GM19240 (cell line): ENCODE results near the gene SHISA8.
"Not testable (repeated sequence)": the region's sequence is repeated elsewhere in the genome, so short reads cannot be mapped to it uniquely, and the experiment has no call there.

Source experiments
- DNase-seq: peaks from one replicate; pipeline ENCODE4 v3.0.0; 2011; ENCODE audit warnings: low spot score; ENCODE audit not compliant: insufficient read length

The SHISA8 gene

DNA sequence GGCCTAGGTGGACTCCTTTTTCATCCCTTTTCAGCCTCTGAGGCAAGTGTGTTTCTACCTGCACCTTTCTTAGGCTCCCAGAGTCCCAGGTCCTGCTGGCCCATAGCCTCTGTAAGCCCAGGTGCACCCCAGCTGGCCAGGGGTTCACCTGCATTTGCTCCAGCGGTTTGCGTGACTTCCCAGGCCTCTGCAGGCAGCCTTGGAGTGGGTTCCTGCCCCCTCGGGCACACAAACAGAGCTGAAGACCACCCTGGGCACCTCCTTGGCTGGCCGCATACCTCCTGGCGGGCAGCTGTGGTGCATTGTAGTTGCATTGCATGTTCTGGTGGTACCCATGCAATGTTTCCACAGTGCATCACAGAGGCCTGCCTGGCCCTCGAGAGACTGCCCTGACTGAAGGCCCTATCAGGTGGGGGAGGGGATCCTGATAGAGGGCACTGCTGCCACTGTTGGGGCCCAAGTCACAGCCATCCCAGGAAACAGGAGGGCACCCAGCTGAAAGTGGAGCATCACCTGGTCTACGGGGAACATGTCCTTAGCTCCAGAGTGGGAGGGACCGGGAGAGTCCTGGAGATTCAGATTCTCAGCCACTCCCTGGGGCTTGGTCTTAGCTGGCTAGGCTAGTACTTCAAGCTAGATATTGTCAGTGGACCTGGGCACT is 14.1 kb downstream of the SHISA8 start:
- no peak for DNase-seq

DNA sequence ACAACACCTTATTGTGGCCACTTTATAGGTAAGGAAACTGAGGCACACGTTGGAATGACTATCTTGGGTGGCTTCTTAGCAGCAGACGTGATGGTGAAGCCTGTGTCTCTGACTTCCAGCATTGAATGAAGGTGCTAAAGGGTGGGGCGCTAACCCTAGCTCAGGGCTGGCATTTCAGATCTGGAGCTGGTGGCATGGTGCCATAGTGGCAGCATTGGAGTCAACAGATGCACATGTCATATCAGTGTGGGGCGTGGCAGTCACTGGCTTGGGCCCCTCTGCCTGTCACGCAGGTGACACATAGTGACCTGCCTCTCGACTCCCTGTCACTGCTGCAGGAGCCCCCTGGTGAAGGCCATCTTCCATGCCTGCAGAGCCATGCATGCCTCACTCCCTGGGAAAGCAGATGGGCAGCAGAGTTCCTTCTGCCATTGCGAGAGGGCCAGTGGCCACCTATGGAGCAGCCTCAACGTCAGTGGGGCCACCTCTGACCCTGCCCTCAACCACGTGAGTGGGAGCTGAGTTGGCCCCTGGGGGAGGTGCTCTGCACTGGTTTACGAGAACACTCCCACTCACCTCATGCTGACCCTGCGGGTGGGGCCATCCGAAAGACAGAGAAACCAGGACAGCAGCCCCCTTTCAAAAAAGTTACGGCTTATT is 14.8 kb downstream of the SHISA8 start:
- no peak for DNase-seq

DNA sequence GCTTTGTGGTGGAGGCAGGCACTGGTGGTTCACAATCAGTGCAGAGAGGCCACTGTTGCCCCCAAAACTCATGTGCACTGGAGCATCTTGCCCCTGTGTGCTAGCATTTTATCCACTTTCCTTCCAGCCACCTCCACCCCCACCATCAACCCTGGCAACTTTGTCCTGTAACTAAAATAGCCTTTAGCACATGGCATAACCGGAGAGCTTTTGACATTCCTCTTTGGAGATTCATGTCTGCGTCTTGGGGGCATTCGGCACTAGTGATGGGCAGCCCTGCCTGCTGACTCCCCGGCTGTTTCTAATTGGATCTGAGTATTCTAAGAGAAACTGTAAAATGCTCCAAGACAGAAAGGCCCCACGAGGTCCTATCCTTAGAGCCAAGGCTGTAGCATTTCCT is 15.8 kb downstream of the SHISA8 start:
- DNase-seq, result no peak

DNA sequence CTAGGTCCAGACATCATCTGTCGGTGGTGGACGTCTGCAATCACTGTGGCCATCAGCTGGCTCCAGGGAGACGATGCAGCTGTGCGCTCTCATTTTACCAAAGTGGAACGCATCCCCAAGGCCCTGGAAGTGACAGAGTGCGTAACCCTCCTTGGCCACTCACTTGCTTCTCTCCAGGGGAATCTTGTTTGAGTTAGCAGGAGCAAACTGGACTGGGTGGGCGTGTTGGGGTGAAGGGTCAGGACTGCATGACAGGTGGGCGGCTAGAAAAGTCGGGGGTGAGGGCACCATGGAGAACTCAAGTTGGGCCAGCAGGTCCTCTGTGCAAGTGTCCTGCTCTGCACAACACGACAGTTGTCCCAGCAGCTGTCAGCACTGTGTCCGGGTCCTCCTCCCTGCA is 16.2 kb downstream of the SHISA8 start:
- DNase-seq, result no peak

DNA sequence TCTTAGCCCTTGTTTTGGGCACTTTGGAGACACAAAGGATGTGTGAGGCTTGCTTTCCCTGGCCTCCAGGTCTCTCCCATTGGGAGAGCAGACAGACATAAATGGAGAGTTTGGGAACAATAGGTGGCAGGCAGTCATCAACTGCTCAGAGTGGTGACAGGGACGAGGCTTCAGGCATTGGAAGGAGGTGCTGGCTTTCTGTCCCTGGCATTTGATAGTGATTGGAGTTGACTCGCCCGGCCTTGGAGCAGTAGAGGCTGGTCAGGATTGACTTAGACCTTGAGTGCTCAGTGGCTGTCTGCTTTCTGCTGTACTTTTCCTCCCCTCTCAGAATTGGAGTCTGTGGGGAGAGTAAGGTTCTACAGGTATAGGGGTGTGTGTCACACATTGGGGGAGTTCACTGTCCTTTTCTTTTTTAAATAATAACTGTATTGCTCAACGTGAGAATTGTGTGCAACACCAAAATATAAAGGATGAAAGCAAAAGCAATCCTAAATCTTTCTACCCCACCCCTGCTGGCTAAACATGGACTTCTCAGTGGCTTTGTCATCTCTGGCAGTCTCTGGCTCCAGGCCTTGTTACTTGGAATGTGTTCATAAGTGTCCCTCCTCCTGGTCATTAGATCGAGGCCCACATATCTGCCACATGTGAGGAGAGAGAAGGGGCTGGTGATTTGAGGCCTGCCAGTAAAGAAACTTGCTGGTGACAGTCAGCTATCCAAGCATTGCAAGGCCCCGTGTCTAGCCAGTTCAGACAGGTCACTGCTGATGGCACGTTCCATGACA is 21.1 kb downstream of the SHISA8 start:
- no peak for DNase-seq

DNA sequence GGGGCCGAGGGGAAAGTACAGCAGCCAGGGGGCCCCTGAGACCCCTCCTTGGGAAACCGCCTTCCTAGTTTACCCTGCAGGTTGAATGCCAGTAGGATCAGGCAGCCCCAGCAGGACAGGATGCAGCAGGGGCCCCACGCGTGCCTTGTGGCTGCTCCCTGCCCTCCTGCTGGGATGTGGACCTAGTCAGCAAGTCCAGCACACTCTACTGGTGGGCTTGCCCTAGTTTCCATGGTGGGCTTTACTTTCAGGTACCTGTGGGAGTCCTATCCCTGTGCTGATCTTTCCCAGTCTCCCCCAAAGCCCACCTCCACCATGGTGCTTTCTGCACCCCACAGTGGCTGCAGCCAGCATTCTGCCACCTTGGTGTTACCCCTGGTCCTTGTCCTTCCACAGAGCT is 22.2 kb downstream of the SHISA8 start:
- DNase-seq, result no peak

DNA sequence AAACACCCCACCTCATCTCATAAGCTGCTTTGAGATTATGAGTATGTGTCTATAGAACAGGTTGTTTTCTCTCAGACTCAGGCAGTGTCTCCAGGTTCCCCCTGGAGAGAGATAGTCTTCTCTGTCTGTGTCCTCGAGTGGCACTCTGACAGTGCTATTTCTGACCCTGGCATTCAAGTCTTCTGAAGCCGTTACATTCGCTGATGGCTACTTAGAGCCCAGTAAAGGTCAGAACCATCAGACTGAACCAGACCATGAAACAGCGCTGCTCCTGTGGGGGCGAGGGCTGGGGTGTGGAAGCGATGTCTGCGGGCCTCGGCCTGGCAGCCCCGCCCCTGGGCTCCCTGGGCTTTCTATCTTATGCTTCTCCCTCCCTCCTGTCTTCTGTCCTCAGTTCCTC is 23.5 kb downstream of the SHISA8 start:
- DNase-seq, result no peak

DNA sequence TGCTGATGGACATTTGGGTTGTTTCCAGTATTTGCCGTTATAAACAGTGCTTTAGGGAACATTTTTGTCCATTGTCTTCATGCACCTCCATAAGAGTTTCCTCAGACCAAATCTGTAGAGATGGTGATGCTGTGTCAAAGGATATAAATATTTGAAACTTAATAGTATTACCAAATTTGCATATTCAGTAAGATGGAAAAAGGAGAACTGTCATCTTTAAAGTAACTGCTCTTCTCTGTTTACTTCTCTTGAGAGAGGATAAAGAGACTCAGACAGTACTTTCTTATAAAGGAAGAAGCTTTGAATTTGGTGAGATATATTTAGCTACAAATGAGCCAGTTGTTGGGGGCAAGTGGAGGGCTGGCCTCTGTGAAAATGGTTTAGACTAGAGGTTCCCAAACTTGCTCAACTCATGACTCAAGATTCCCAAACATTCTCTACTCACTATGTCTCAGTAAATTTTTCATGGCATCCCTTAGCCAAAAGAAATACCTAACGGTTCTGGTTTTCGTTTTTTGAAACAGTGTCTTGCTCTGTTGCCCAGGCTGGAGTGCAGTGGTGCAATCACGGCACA is 26.2 kb downstream of the SHISA8 start:
- DNase-seq, result no peak

DNA sequence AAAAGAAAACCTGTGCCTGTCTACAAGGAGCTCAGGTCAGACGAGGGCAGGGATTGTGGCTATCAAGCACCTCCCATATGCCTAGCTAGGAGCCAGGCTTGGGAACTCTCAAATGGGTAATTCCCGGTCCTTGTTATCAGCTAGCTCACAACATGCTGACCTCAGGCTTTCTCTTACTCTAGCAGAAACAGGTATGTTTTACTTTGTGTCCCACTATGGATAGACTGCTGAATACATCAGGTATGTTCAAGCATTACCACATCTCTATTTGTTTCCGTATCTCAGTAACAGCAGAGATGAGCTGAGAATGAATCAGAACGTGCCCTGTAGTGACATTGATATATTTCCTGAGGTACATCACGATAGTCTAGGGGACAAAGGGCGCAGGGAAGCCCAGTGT is 29.4 kb downstream of the SHISA8 start:
- no peak for DNase-seq

DNA sequence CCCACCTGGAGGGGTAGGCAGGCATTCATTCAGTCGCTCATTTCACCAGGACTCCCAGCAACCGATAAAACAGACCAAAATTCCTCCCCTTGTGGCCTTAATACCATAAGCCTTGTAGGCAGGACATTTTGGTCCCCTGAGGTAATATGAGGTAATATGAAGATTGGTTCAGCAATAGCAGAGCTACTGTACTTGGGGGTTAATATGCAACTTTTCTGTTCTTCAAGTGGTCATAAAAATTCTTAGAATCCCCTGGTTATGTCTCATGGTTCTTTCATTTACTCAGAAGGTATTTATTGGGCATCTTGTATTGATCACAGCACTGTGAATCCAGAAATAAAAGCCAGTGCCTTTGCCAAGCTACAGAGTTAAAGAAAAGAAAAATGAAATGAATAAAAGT is 29.8 kb downstream of the SHISA8 start:
- DNase-seq, result no peak

DNA sequence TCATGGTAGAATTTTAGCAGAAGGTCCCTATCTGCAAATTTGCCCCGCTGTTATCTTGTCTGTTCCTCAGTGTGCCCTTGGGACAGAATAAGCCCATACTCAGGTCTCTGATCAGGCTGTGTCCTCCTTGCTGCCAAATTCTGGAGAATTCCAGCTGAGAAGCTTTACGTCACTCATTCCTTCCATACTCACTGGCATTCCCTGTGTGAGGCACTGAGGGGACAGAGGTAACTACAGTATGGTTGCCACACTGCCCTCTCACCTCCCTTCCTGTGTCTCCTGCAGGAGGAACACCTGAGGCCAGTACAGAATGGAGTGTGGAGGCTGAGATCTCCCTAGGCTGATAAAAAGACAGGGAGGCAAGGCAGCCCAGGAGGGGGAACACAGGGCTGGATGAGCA is 31.5 kb downstream of the SHISA8 start:
- no peak for DNase-seq

DNA sequence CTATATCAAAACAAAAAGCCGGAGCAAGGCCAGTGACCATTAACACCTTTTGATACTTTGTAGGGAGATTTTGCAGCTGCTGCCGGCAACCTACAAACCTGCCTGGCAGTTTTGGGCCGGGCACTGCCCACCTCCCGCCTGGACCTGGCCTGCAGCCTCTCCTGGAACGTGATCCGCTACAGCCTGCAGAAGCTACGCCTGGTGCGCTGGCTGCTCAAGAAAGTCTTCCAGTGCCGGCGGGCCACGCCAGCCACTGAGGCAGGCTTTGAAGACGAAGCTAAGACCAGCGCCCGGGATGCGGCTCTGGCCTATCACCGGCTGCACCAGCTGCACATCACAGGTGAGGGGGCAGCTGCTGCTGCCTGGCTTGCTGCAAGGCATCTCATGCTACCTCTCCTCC is 34.2 kb downstream of the SHISA8 start:
- no peak for DNase-seq

DNA sequence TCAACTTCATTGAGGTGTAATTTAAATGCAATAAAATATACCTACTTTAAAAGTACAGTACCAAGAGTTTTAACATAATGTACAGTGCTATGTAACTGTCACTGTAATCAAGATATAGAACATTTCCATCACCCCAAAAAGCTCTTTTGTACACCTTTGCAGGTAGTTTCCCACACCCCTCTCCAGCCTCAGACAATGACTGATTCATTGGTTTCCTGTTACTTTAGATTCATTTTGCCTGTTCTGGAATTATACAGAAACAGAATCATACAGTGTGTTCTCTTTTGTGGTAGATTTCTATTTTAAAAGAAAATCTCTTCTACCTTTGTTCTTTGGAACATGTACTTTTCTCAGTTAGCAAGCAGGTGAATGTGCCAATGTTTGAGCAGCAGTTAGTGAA is 38.2 kb downstream of the SHISA8 start:
- DNase-seq, result no peak

DNA sequence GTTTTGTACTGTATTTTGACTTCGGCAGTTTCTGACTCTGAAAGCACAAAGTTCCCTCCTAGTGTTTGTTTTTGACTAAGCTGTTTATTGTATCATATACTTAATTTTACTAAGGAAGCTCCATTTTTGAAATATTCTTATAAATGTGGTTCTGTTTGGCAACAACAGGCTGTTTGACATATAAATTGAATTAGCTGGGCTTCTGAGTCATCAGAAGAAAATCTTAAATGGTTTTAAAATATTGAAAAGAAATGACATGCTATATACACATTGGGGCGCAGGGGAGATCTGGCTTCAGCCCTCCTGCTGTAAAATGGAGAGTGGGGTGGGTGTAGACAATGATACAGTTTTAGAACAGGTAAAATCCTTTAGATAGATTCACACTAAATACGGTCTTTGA is 38.6 kb downstream of the SHISA8 start:
- no peak for DNase-seq

DNA sequence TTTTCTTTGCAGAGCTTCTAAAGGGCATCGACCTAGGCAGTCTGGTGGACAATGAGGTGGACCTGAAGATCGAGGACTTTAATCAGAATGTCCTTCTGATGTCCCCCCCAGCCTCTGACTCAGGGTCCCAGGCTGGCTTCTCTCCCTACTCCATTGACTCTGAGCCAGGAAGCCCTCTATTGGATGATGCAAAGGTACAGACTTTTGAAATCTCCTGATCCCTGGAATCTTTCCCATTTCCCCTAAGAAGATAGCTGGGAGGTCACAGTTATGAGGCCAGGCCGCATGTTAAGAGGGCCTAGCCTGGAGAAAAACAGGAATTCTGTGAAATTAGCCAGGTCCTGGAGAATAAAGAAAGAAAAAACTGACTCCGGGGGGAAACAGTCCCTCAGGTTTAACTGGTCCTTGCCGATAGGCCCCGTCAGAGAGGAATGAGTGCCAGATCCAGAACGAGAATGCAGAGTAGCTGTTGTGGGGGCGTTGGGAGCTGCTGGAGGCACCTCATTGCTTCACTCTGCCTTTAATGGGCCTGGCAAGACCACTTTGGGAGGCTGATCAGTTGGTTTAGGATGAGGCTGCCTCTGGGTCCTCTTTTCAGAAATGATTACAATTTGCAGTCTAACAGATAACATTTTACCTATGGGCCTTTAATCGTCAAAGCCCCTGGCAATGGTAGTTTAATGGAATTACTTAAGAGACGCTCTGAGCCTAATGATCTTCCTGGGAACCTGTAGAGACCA is 39.2 kb downstream of the SHISA8 start:
- DNase-seq, result no peak

DNA sequence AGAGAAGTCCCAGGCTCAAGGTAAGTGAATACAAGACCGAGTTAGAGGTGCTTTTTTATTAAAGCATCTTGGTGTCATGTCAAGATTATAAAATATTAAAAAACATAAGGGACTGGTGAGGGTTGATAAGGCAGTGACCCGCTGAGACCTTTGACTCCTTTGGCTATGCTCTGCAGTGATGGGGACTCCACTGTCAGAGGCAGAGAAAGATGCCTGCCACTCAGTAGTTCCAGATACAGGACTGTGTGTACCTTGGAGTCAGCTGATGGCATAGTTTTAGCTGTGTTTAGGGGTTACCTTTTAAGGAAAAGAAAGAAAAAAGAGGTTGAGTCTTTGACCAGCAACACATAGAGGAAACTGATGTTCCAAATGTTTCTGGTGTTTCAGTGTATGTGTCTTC is 40.8 kb downstream of the SHISA8 start:
- no peak for DNase-seq

DNA sequence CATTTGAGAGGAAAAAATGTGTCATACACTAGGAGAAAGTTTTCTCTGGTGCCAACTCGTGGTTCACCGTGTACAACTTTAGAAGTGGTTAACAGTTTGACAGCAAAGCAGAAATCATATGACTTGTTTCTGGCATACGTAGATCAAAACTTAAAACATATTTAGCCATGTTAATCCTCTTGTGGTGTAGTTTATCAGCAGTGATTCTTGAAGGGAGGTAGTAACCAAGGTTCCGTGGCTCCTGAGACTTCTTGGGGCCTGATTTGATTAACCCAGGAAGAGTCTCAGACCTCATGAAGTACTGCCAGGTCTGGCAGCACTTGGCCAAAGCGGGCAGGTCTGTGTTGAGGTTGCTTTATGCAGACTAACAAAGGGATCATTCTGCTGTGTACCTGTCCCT is 41.5 kb downstream of the SHISA8 start:
- no peak for DNase-seq

DNA sequence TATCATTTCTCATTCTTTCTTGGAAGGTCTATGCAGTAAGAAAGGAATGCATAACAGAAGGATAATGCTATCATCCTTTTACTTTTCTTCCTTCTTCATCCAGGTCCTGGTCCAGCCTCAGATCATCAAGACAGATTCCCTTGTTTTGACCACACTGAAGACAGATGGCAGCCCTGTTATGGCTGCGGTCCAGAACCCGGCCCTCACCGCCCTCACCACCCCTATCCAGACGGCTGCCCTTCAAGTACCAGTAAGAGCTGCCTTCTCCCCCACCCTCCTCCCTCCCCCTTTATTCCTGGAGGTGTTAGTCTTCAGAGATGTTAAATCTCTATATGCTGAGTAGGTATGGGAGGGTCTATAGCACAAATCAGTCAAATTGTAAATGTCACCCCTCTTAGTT is 44.1 kb downstream of the SHISA8 start:
- DNase-seq, result no peak

DNA sequence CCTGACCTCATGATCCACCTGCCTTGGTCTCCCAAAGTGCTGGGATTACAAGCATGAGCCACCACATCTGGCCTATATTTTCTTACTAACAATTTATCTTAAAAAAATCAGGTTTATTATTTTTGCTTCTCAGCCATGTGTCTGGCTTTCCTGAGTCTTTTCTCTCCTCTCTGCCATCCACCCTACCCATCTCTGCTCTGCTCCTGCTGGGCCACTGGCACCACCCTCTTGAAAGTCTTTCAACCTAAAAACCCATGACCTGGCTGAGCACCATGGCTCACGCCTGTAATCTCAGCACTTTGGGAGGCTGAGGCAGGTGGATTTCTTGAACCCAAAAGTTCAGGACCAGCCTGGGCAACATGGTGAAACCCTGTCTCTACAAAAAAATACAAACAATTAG is 44.8 kb downstream of the SHISA8 start:
- not testable (repeated sequence) for DNase-seq

DNA sequence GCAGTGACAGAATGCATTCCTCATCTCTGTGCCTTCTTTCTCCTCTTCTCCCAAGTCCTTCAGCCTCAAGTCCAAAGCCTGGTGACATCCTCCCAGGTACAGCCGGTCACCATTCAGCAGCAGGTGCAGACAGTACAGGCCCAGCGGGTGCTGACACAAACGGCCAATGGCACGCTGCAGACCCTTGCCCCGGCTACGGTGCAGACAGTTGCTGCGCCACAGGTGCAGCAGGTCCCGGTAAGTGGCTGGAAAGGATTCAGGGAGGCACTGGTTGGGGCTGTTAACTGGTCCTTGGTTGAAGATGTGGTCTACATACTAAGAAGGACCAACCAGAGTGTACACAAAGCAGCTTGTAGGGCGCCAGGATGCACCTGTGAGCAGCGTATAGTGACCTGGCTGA is 46.3 kb downstream of the SHISA8 start:
- no peak for DNase-seq

DNA sequence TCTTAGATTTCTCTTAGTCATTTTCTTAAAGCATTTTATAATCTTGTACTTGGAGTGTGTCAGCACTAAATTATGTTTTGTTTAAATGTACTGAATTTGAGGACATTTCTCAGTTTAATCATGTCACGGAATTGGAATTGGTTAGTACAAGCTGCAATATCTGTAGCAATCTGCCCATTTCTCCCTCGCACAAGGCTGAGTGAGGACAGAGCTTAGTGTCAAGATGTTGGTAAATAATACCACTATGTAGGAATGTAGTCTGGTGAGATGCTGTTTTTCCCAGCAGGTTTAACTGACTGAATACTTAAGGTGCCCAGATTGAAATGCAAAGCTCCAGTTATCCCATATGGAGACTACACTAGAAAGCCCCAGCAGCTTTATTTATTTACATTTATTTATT is 51.4 kb downstream of the SHISA8 start:
- no peak for DNase-seq
